Heart right ventricle (tissue), 16 donors: Measurements from ENCODE around the gene HSFX2. TPM values are rescaled to one million over a fixed set of nuclear protein-coding genes. Genes with fewer than 3 reads are reported as not detected.
A peak's percentile ranks its signal among the peaks of the same experiment; 100 is the strongest.

ENCODE experiments used
- ATAC-seq, 8 donors: fragments of 200-7000 bp; cut with Tn5 transposase; one replicate each; pipeline ENCODE4 v1.9.1; 2020; ENCODE audit warnings: mild to moderate bottlenecking in 8 of 8, moderate library complexity in 8 of 8, moderate number of reproducible peaks in 1 of 8
- DNase-seq, 2 donors: peaks; one replicate each; pipeline ENCODE4 v3.0.0-alpha.2; 2020
- H3K27ac ChIP-seq, 10 donors: fragments of 200-600 bp; sonication (generic) in 2 of 10; one replicate each; pipeline versions ENCODE4 v1.5.0 to v1.8.0; 2020 to 2022; ENCODE audit warnings: mild to moderate bottlenecking in 3 of 10
- H3K27me3 ChIP-seq, 7 donors: fragments of 200-600 bp; one replicate each; pipeline ENCODE4 v1.8.0; 2021 to 2022; ENCODE audit warnings: mild to moderate bottlenecking in 2 of 7
- H3K36me3 ChIP-seq, 9 donors: fragments of 200-600 bp; sonication (generic) in 1 of 9; one replicate each; pipeline versions ENCODE4 v1.5.0 to v1.8.0; 2020 to 2022; ENCODE audit warnings: mild to moderate bottlenecking in 2 of 9
- H3K4me1 ChIP-seq, 9 donors: fragments of 200-600 bp; sonication (generic) in 1 of 9; one replicate each; pipeline versions ENCODE4 v1.5.0 to v1.8.0; 2020 to 2022; ENCODE audit warnings: mild to moderate bottlenecking in 4 of 9
- H3K4me3 ChIP-seq, 10 donors: fragments of 200-600 bp; sonication (generic) in 2 of 10; one replicate each; pipeline versions ENCODE4 v1.5.0 to v1.8.0; 2020 to 2022; ENCODE audit warnings: mild to moderate bottlenecking in 7 of 10, moderate library complexity in 2 of 10
- H3K9me3 ChIP-seq, 11 donors: fragments of 200-600 bp in 10 of 11; sonication (generic) in 2 of 11; one replicate each; pipeline versions ENCODE4 v1.5.0 to v1.8.0; 2013 to 2022; ENCODE audit warnings: mild to moderate bottlenecking in 2 of 11, control low read depth in 1 of 11, moderate library complexity in 1 of 11
- CTCF ChIP-seq, 9 donors: fragments of 200-600 bp; sonication (generic) in 2 of 9; IDR thresholded peaks; one replicate each; pipeline versions ENCODE4 v1.5.0 to v1.8.0; 2021 to 2022; ENCODE audit warnings: antibody characterized with exemption in 9 of 9, mild to moderate bottlenecking in 5 of 9, moderate library complexity in 1 of 9
- WGBS, 2 donors: extraction: QIAGEN DNeasy Blood & Tissue Kit; methylation state at CpG; one replicate each; pipeline ENCODE4 v1.1.7; 2013; ENCODE audit warnings: inconsistent platforms in 1 of 2; 5-methylcytosine and 5-hydroxymethylcytosine counted together
- intact Hi-C, 10 donors: fragments of 100-400 bp; cut with DNase I; formaldehyde crosslinking; loops; one replicate each; pipeline versions ENCODE4 v1.11.1 to v1.14.2; 2022
- polyA plus RNA-seq, 2 donors: library from polyadenylated mRNA; stranded (reverse); fragments of 200-250 nt; gene quantifications; one replicate each; pipeline ENCODE4 v1.2.3, GENCODE V29; 2013
- total RNA-seq, 10 donors: library from RNA; stranded (reverse); fragmentation: NEBNext Ultra II Directional in 3 of 10; extraction: Animal tissue kit (Norgen Biotek cat#: 25700) in 3 of 10; gene quantifications; one replicate each; pipeline versions ENCODE4 v1.2.1 to v1.2.4, GENCODE V29; 2021 to 2023
- donor health status: Arrhythmogenic right ventricular cardiomyopathy.
- donor health status: ischemic (EF 13 %, LVEDD 7.1; RV severe dilation, severe dysfunction).
- donor health status: healthy with polysubstance abuse.
- donor health status: DM: no; HTN: yes; CAD: no.
- donor health status: DM: no; HTN: no; CAD: no.
- donor health status: ischemic (EF 25% LVEDD 6.9; RV normal size, moderate dysfunction).
- donor health status: ischemic (EF 25% LVEDD 5.7; RV mildly dilated, moderate dysfunction).
- donor health status: healthy.
- donor health status: DM: yes; HTN: yes; CAD: no.
- donor health status: Ischemic cardiomyopathy.
- donor health status: ischemic (EF 35%, LVEDD 5.7; RV mildly dilated, moderate dysfunction).
- donor health status: nonischemic (EF 11% LVEDD 7.7; RV severe dilation, severe dysfunction).
- donor health status: DM: yes; HTN: yes; CAD: no.
- donor health status: PGD.
- donor health status: ischemic (EF 29% LVEDD 5.4; RV normal size, mild dysfunction).
- donor health status: nonischemic (EF 23%, LVEDD 6.1; RV moderate dilation, normal function).

Gene HSFX2
- total and polyA plus RNA-seq, 12 donors, result 0.22 to 2.3 (median 0.87) TPM; not detected in 4

- H3K27ac ChIP-seq, result no peak overlapping the region
- H3K36me3 ChIP-seq, result no peaks in the 10 kb centered on the region
- intact Hi-C loops, result loop anchor here in 1 of 10 donors (10.0 kb wide), 1 partner anchor 75 kb away; no protein-coding TSS in a partner anchor
- ATAC-seq, result no peak
- WGBS, 2 donors, result 70 to 73% methylated on average over 3 of the region's 3 CpGs
- TF ChIP-seq CTCF (IDR thresholded peaks at IDR 0.05), result no peak
- peaks cover 0 to 8% (median 0%) of the 10 kb centered on the region in 7 donors for H3K27me3 ChIP-seq
- H3K4me3 ChIP-seq, result no peak overlapping the region
- no peaks in the 10 kb centered on the region for H3K9me3 ChIP-seq
- H3K4me1 ChIP-seq, result no peaks in the 10 kb centered on the region
- DNase-seq, result no peak
These were observed 44.5 kb upstream of the HSFX2 start for GRCh38 chrX:149639568-149639967.

GRCh38 chrX:149638860-149639259, 43.7 kb upstream of the HSFX2 start:
- no peak for TF ChIP-seq CTCF (IDR thresholded peaks at IDR 0.05)
- H3K9me3 ChIP-seq, result no peaks in the 10 kb centered on the region
- peaks cover 0 to 11% (median 0%) of the 10 kb centered on the region in 7 donors for H3K27me3 ChIP-seq
- no peak for DNase-seq
- no peak overlapping the region for H3K27ac ChIP-seq
- no peaks in the 10 kb centered on the region for H3K36me3 ChIP-seq
- H3K4me3 ChIP-seq, result no peak overlapping the region
- ATAC-seq, result no peak
- intact Hi-C loops, result loop anchor here in 1 of 10 donors (10.0 kb wide), 1 partner anchor 74 kb away; no protein-coding TSS in a partner anchor
- H3K4me1 ChIP-seq, result no peaks in the 10 kb centered on the region

- peaks cover 0 to 23% (median 0%) of the 10 kb centered on the region in 7 donors for H3K27me3 ChIP-seq
- DNase-seq, result no peak
- no peak overlapping the region for H3K27ac ChIP-seq
- intact Hi-C loops, result loop anchor here in 1 of 10 donors (10.0 kb wide), 1 partner anchor 69 kb away; no protein-coding TSS in a partner anchor
- H3K4me1 ChIP-seq, result peaks cover 0 to 25% (median 12%) of the 10 kb centered on the region in 9 donors
- H3K9me3 ChIP-seq, result no peaks in the 10 kb centered on the region
- ATAC-seq, result no peak
- no peak overlapping the region for H3K4me3 ChIP-seq
- no peak for TF ChIP-seq CTCF (IDR thresholded peaks at IDR 0.05)
- H3K36me3 ChIP-seq, result no peaks in the 10 kb centered on the region
These were observed 38.4 kb upstream of the HSFX2 start for GRCh38 chrX:149633511-149633910.

GRCh38 chrX:149631234-149632165, 36.4 kb upstream of the HSFX2 start, which contains the start of gene TMEM185A:
TMEM185A (minus strand) TSS chrX:149631792; CDS start chrX:149631580, 212 bp downstream.
- Histone ChIP-seq H3K4me1 (peaks cover 0 to 40% (median 14%) of the 10 kb centered on the region in 9 donors), H3K4me3 (peak within 1 kb of the TSS; percentile 47 to 85 (median 75)), H3K36me3 (no peaks in the 10 kb centered on the region), H3K27me3 (peaks cover 0 to 23% (median 0%) of the 10 kb centered on the region in 7 donors), H3K27ac (peak within 1 kb of the TSS; percentile 61 to 87 (median 80)), H3K9me3 (no peaks in the 10 kb centered on the region)
- peak; percentile 67 to 91 (median 84) for ATAC-seq
- no peak for TF ChIP-seq CTCF (IDR thresholded peaks at IDR 0.05)
- peak; percentile 70 to 79 for DNase-seq
- 0 to 1% methylated on average over 26 to 92 of the region's 102 CpGs for WGBS, 2 donors
- intact Hi-C loops, result loop anchor here in 1 of 10 donors (10.0 kb wide), 1 partner anchor 67 kb away; no protein-coding TSS in a partner anchor
